GM06990 (cell line): Measurements from ENCODE around the gene USP35.

Source experiments
- DNase-seq: peaks from one replicate; pipeline ENCODE4 v3.0.0-alpha.2; 2011; ENCODE audit not compliant: insufficient read length; ENCODE audit errors: extremely low read depth
- H3K27me3 ChIP-seq: replicated peaks from 2 replicates; pipeline ENCODE4 v1.6.0; 2011; ENCODE audit warnings: low read length; ENCODE audit not compliant: control insufficient read depth, insufficient read depth
- H3K36me3 ChIP-seq: 2 replicates; pipeline ENCODE4 v1.5.1; 2011; ENCODE audit warnings: low read length; ENCODE audit not compliant: control insufficient read depth, insufficient read depth
- H3K4me3 ChIP-seq: replicated peaks from 2 replicates; pipeline ENCODE4 v1.5.1; 2011; ENCODE audit warnings: low read depth, mild to moderate bottlenecking, control low read depth, low read length
- CTCF ChIP-seq: IDR thresholded peaks from 2 replicates; pipeline ENCODE4 v1.5.1; 2011; ENCODE audit warnings: low read length, control low read depth, mild to moderate bottlenecking, inconsistent platforms; ENCODE audit not compliant: insufficient read depth, poor library complexity, severe bottlenecking

The USP35 gene

DNA sequence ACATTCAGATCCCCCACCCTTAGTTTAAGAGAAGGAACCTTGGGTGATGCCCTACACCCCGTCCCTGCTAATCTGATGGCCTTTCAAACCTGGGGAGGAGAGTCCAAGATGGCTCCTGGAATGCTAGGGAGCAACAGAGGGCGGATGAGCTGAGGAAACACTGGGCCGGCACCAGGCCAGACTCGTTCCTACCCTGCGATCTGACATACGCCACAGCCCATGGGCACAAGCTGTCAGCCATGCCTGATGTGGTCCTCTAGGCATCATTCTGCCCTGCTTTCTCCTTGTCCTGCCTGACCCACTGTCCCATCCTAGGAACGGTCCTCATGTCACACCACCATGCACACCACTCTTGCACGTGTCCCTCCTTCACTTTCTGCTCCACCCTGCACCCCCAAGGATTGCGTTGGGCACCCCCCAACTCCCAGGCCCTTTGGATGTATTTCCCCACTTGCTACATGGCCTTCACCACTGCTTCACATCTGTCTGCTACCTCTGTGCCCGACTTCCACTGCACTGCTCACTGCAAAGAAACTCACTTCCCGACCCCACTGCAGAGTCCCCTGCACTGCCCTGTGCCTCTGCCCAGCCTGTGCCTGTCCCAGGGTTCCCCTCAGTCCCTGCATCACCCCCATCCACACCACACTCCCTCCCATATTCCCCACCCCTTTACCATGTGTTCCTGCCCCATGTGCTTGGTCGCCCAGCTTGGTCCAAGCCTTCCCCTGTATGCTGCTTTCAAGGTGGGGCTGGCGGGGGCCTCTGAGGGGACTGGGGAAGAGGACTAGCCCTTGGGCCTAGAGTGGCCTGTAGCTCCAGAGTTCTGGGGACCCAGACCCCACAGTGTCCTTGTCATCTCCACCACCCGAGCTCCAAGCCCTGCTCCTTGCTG lies 29.2 kb downstream of the USP35 start:
- no peak for TF ChIP-seq CTCF
- H3K36me3 ChIP-seq: peaks cover 1% of the 10 kb centered on the region

GRCh38 chr11:78218707-78219492 lies 30.2 kb downstream of the USP35 start:
- Histone ChIP-seq H3K4me3 (no peak overlapping the region), H3K36me3 (peaks cover 1% of the 10 kb centered on the region), H3K27me3 (no peaks in the 10 kb centered on the region)
- TF ChIP-seq CTCF: no peak
- DNase-seq: no peak

More for the DNA sequence above, 29.2 kb downstream of the USP35 start:
- Histone ChIP-seq H3K4me3 (no peak overlapping the region), H3K27me3 (no peaks in the 10 kb centered on the region)
- no peak for DNase-seq

DNA sequence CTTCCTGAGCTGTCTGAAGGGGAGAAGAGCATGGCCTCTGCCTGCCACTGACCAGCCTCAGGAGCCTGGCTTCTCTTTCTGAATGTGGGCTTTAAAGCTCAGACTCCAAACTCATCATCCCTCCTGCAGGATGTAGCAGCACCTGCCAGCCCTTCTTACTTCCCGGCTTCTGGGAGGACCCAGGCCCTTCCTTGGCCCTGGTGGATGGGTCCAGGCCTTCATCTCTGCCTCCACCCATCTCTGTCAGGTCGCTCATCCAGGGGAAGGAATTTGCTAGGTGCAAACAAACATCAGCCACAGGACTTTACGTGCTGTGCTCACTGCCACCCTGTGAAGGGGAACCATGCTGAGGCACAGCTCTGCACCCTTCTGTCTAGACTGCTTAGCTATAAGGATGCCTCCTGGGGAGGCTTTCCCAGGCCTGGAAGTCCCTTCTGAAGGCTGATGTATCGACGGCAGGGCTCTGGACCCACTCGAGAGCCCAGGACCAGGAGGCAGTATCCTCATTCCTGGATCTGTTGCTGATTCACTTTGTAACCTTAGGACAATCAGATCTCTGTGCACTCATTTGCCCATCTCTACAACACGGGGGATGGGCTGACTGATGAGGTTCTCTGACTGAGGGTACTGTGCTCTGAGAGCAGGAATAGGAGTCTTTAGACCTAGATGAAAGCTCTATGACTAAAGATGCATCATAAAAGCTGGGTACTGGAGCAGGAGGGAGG lies 30.9 kb downstream of the USP35 start:
- Histone ChIP-seq H3K4me3 (no peak overlapping the region), H3K27me3 (no peaks in the 10 kb centered on the region), H3K36me3 (peaks cover 1% of the 10 kb centered on the region)
- no peak for DNase-seq
- no peak for TF ChIP-seq CTCF

- no peak for DNase-seq
- TF ChIP-seq CTCF: no peak
- Histone ChIP-seq H3K27me3 (no peaks in the 10 kb centered on the region), H3K36me3 (peaks cover 1% of the 10 kb centered on the region), H3K4me3 (no peak overlapping the region)
Observed at GRCh38 chr11:78220218-78221157, 31.8 kb downstream of the USP35 start.
